ENCODE measurements around the gene FABP7. TPM values are rescaled to one million over a fixed set of nuclear protein-coding genes. Genes with fewer than 3 reads are reported as not detected.

The FABP7 gene
- total and polyA plus RNA-seq, 5 donors from 2014 or later, result not detected

- Histone ChIP-seq H3K36me3 (ENCODE audit: control insufficient read depth, insufficient read depth, low read length) (no peaks in the 10 kb centered on the region), H3K4me3 (ENCODE audit: low read depth, low read length) (no peak within 1 kb of the TSS), H3K27ac (ENCODE audit: insufficient read depth, low read length, poor library complexity, severe bottlenecking) (no peak within 1 kb of the TSS), H3K9me3 (ENCODE audit: control insufficient read depth in 2 of 2, low read length in 2 of 2) (no peaks in the 10 kb centered on the region), H3K27me3 (ENCODE audit: control insufficient read depth, insufficient read depth, low read length) (peaks cover 14% of the 10 kb centered on the region), H3K4me1 (ENCODE audit: control insufficient read depth, insufficient read depth, low read length, poor library complexity, severe bottlenecking) (no peaks in the 10 kb centered on the region)
- DNase-seq (peak in 1 of 3 donors; percentile 5), ATAC-seq (ENCODE audit: low read depth in 2 of 2) (peak; percentile 41 to 54)
- peaks cover 50% of the 10 kb centered on the region for H3K27me3 Mint-ChIP-seq
- no peak within 1 kb of the TSS for H3K27ac Mint-ChIP-seq
- no peaks in the 10 kb centered on the region for H3K9me3 Mint-ChIP-seq
- peak within 1 kb of the TSS in 3 of 4 donors; percentile 56 to 86 (median 65) for H3K4me3 Mint-ChIP-seq
- peaks cover 0 to 13% (median 4%) of the 10 kb centered on the region in 4 donors for H3K4me1 Mint-ChIP-seq
- no peaks in the 10 kb centered on the region for H3K36me3 Mint-ChIP-seq
Measured at GRCh38 chr6:122789182-122790027, 9.9 kb downstream of the FABP7 start, which contains the start of gene SMPDL3A. Gene SMPDL3A, plus strand, starts transcription at chr6:122789258. Its CDS starts 89 bp downstream, at chr6:122789347.

- no peaks in the 10 kb centered on the region for H3K36me3 Mint-ChIP-seq
- peaks cover 0 to 13% (median 4%) of the 10 kb centered on the region in 4 donors for H3K4me1 Mint-ChIP-seq
- H3K4me3 Mint-ChIP-seq, result peak overlapping the region in 3 of 4 donors; percentile 56 to 86 (median 65)
- Histone ChIP-seq H3K36me3 (ENCODE audit: control insufficient read depth, insufficient read depth, low read length) (no peaks in the 10 kb centered on the region), H3K27ac (ENCODE audit: insufficient read depth, low read length, poor library complexity, severe bottlenecking) (no peak overlapping the region), H3K4me1 (ENCODE audit: control insufficient read depth, insufficient read depth, low read length, poor library complexity, severe bottlenecking) (no peaks in the 10 kb centered on the region), H3K27me3 (ENCODE audit: control insufficient read depth, insufficient read depth, low read length) (peaks cover 14% of the 10 kb centered on the region), H3K9me3 (ENCODE audit: control insufficient read depth in 2 of 2, low read length in 2 of 2) (no peaks in the 10 kb centered on the region), H3K4me3 (ENCODE audit: low read depth, low read length) (no peak overlapping the region)
- H3K9me3 Mint-ChIP-seq, result no peaks in the 10 kb centered on the region
- ATAC-seq (ENCODE audit: low read depth in 2 of 2) (no peak), DNase-seq (no peak)
- peaks cover 50% of the 10 kb centered on the region for H3K27me3 Mint-ChIP-seq
- H3K27ac Mint-ChIP-seq, result no peak overlapping the region
Measured at GRCh38 chr6:122790028-122790422, 10.5 kb downstream of the FABP7 start.

GRCh38 chr6:122790423-122791309, 11.2 kb downstream of the FABP7 start:
- Mint-ChIP-seq H3K9me3 (no peaks in the 10 kb centered on the region), H3K27me3 (peaks cover 50% of the 10 kb centered on the region), H3K27ac (no peak overlapping the region), H3K4me3 (no peak overlapping the region), H3K36me3 (no peaks in the 10 kb centered on the region), H3K4me1 (peaks cover 0 to 13% (median 4%) of the 10 kb centered on the region in 4 donors)
- no peaks in the 10 kb centered on the region for H3K9me3 ChIP-seq (ENCODE audit: control insufficient read depth in 2 of 2, low read length in 2 of 2)
- no peak overlapping the region for H3K4me3 ChIP-seq (ENCODE audit: low read depth, low read length)
- DNase-seq, result no peak
- H3K27ac ChIP-seq (ENCODE audit: insufficient read depth, low read length, poor library complexity, severe bottlenecking), result no peak overlapping the region
- no peak for ATAC-seq (ENCODE audit: low read depth in 2 of 2)
- H3K36me3 ChIP-seq (ENCODE audit: control insufficient read depth, insufficient read depth, low read length), result no peaks in the 10 kb centered on the region
- H3K4me1 ChIP-seq (ENCODE audit: control insufficient read depth, insufficient read depth, low read length, poor library complexity, severe bottlenecking), result no peaks in the 10 kb centered on the region
- peaks cover 14% of the 10 kb centered on the region for H3K27me3 ChIP-seq (ENCODE audit: control insufficient read depth, insufficient read depth, low read length)

- Histone ChIP-seq H3K36me3 (ENCODE audit: control insufficient read depth, insufficient read depth, low read length) (no peaks in the 10 kb centered on the region), H3K9me3 (ENCODE audit: control insufficient read depth in 2 of 2, low read length in 2 of 2) (no peaks in the 10 kb centered on the region), H3K4me1 (ENCODE audit: control insufficient read depth, insufficient read depth, low read length, poor library complexity, severe bottlenecking) (no peaks in the 10 kb centered on the region), H3K4me3 (ENCODE audit: low read depth, low read length) (no peak overlapping the region), H3K27me3 (ENCODE audit: control insufficient read depth, insufficient read depth, low read length) (peaks cover 14% of the 10 kb centered on the region), H3K27ac (ENCODE audit: insufficient read depth, low read length, poor library complexity, severe bottlenecking) (no peak overlapping the region)
- Mint-ChIP-seq H3K27me3 (peaks cover 49% of the 10 kb centered on the region), H3K9me3 (no peaks in the 10 kb centered on the region), H3K4me3 (no peak overlapping the region), H3K27ac (no peak overlapping the region), H3K36me3 (no peaks in the 10 kb centered on the region), H3K4me1 (peaks cover 0 to 13% (median 4%) of the 10 kb centered on the region in 4 donors)
- DNase-seq, result no peak
- no peak for ATAC-seq (ENCODE audit: low read depth in 2 of 2)
Measured at GRCh38 chr6:122791310-122791679, 11.8 kb downstream of the FABP7 start.

GRCh38 chr6:122792766-122793165, 13.2 kb downstream of the FABP7 start:
- no peak overlapping the region for H3K4me3 Mint-ChIP-seq
- no peaks in the 10 kb centered on the region for H3K9me3 ChIP-seq (ENCODE audit: control insufficient read depth in 2 of 2, low read length in 2 of 2)
- no peak for DNase-seq
- peaks cover 0 to 1% (median 0%) of the 10 kb centered on the region in 7 donors for H3K9me3 Mint-ChIP-seq
- H3K36me3 Mint-ChIP-seq, result no peaks in the 10 kb centered on the region
- H3K4me1 ChIP-seq (ENCODE audit: control insufficient read depth, insufficient read depth, low read length, poor library complexity, severe bottlenecking), result no peaks in the 10 kb centered on the region
- H3K36me3 ChIP-seq (ENCODE audit: control insufficient read depth, insufficient read depth, low read length), result no peaks in the 10 kb centered on the region
- no peak overlapping the region for H3K4me3 ChIP-seq (ENCODE audit: low read depth, low read length)
- H3K27me3 ChIP-seq (ENCODE audit: control insufficient read depth, insufficient read depth, low read length), result peaks cover 14% of the 10 kb centered on the region
- peaks cover 40% of the 10 kb centered on the region for H3K27me3 Mint-ChIP-seq
- H3K4me1 Mint-ChIP-seq, result peaks cover 0 to 13% (median 4%) of the 10 kb centered on the region in 4 donors
- no peak overlapping the region for H3K27ac Mint-ChIP-seq
- no peak overlapping the region for H3K27ac ChIP-seq (ENCODE audit: insufficient read depth, low read length, poor library complexity, severe bottlenecking)
- no peak for ATAC-seq (ENCODE audit: low read depth in 2 of 2)

DNA sequence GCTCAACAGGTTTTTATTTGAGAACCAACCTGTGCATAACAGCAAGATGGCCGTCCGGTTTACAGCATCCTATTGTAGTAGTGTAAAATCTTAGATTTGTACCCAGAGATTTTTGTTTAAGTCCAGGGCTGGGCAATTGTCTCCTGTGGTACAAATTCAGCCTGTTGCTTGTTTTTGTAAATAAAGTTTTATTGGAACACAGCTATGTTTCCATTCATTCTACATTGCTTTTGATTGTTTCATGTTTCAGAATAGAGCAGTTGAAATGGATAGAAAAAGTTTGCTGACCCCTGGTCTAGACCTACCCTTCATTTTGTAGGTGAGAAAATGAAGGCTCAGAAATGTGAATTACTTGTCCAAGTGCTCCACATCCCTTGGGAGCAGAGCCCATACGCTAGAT, 18.0 kb downstream of the FABP7 start:
- no peaks in the 10 kb centered on the region for H3K36me3 Mint-ChIP-seq
- no peak for ATAC-seq (ENCODE audit: low read depth in 2 of 2)
- H3K9me3 ChIP-seq (ENCODE audit: control insufficient read depth in 2 of 2, low read length in 2 of 2), result no peaks in the 10 kb centered on the region
- H3K4me3 ChIP-seq (ENCODE audit: low read depth, low read length), result no peak overlapping the region
- no peak overlapping the region for H3K27ac ChIP-seq (ENCODE audit: insufficient read depth, low read length, poor library complexity, severe bottlenecking)
- peaks cover 0 to 5% (median 0%) of the 10 kb centered on the region in 7 donors for H3K9me3 Mint-ChIP-seq
- H3K4me1 ChIP-seq (ENCODE audit: control insufficient read depth, insufficient read depth, low read length, poor library complexity, severe bottlenecking), result no peaks in the 10 kb centered on the region
- no peak for DNase-seq
- H3K27me3 Mint-ChIP-seq, result peaks cover 3% of the 10 kb centered on the region
- H3K27ac Mint-ChIP-seq, result no peak overlapping the region
- no peaks in the 10 kb centered on the region for H3K27me3 ChIP-seq (ENCODE audit: control insufficient read depth, insufficient read depth, low read length)
- H3K4me1 Mint-ChIP-seq, result no peaks in the 10 kb centered on the region
- H3K36me3 ChIP-seq (ENCODE audit: control insufficient read depth, insufficient read depth, low read length), result no peaks in the 10 kb centered on the region
- no peak overlapping the region for H3K4me3 Mint-ChIP-seq

DNA sequence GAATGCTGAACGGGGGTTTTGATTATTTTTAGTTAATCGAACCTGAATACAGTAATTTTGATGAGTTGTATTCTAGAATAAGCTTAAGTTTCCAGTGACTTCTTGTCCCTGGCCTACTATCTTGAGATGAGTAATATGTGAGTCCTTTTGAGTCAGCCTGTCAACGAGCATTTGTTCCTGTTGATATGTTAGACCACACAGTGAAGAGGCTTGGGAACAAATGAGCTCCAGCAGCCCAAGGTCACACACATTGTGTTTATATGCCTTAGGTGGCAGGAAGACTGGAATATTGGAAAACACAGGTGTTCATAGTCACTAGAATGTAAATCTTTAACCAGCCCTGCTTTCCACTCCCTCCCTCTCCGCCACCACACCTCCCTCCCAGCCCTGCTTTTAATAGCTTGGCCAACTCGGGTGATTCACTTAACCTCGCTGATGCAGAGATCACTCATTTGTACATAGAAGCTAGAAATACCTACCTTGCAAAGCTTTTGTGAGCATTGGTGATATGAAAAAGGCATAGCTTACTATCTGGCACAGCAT, 18.7 kb downstream of the FABP7 start:
- Histone ChIP-seq H3K27me3 (ENCODE audit: control insufficient read depth, insufficient read depth, low read length) (no peaks in the 10 kb centered on the region), H3K27ac (ENCODE audit: insufficient read depth, low read length, poor library complexity, severe bottlenecking) (no peak overlapping the region), H3K36me3 (ENCODE audit: control insufficient read depth, insufficient read depth, low read length) (no peaks in the 10 kb centered on the region), H3K4me3 (ENCODE audit: low read depth, low read length) (no peak overlapping the region), H3K9me3 (ENCODE audit: control insufficient read depth in 2 of 2, low read length in 2 of 2) (no peaks in the 10 kb centered on the region), H3K4me1 (ENCODE audit: control insufficient read depth, insufficient read depth, low read length, poor library complexity, severe bottlenecking) (no peaks in the 10 kb centered on the region)
- Mint-ChIP-seq H3K4me1 (no peaks in the 10 kb centered on the region), H3K27ac (no peak overlapping the region), H3K4me3 (no peak overlapping the region), H3K9me3 (peaks cover 0 to 5% (median 0%) of the 10 kb centered on the region in 7 donors), H3K27me3 (no peaks in the 10 kb centered on the region), H3K36me3 (no peaks in the 10 kb centered on the region)
- DNase-seq (peak in 1 of 3 donors; percentile 8), ATAC-seq (ENCODE audit: low read depth in 2 of 2) (no peak)
